ENCODE measurements around the gene ATN1. TPM values are rescaled to one million over a fixed set of nuclear protein-coding genes. Genes with fewer than 3 reads are reported as not detected.

ATN1 gene
- total RNA-seq, 1 donor from 2014 or later = 140 TPM

GRCh38 chr12:6938353-6939190 lies 10.8 kb downstream of the ATN1 start:
- DNase-seq (ENCODE audit: low spot score) (peak; percentile 72), ATAC-seq (peak; percentile 2)
- intact Hi-C loops (cut with DNase I) = no loop called here

- ATAC-seq = no peak
- no peak for DNase-seq (ENCODE audit: low spot score)
- intact Hi-C loops (cut with DNase I) = no loop called here
Observed at GRCh38 chr12:6939191-6939540, 11.4 kb downstream of the ATN1 start.

GRCh38 chr12:6941267-6941666 lies 13.5 kb downstream of the ATN1 start:
- intact Hi-C loops (cut with DNase I) = loop anchor here (5.0 kb wide), 1 partner anchor 859 kb away; no protein-coding TSS in a partner anchor
- no peak for ATAC-seq
- DNase-seq (ENCODE audit: low spot score) = no peak

GRCh38 chr12:6941782-6942181 lies 14.0 kb downstream of the ATN1 start:
- intact Hi-C loops (cut with DNase I) = loop anchor here (5.0 kb wide), 1 partner anchor 859 kb away; no protein-coding TSS in a partner anchor
- ATAC-seq = no peak

GRCh38 chr12:6942331-6942665 lies 14.5 kb downstream of the ATN1 start:
- intact Hi-C loops (cut with DNase I) = loop anchor here (5.0 kb wide), 1 partner anchor 860 kb away; no protein-coding TSS in a partner anchor
- no peak for DNase-seq (ENCODE audit: low spot score)

More at GRCh38 chr12:6941782-6942181, 14.0 kb downstream of the ATN1 start:
- no peak for DNase-seq (ENCODE audit: low spot score)

GRCh38 chr12:6943389-6943721 lies 15.6 kb downstream of the ATN1 start:
- ATAC-seq (peak; percentile 78), DNase-seq (ENCODE audit: low spot score) (peak; percentile 85)
- intact Hi-C loops (cut with DNase I) = loop anchor here (5.0 kb wide), 1 partner anchor 861 kb away; no protein-coding TSS in a partner anchor

More at GRCh38 chr12:6942331-6942665, 14.5 kb downstream of the ATN1 start:
- no peak for ATAC-seq

- ATAC-seq (peak; percentile 78), DNase-seq (ENCODE audit: low spot score) (peak; percentile 86)
- intact Hi-C loops (cut with DNase I) = loop anchor here (5.0 kb wide), 1 partner anchor 862 kb away; no protein-coding TSS in a partner anchor
Observed at GRCh38 chr12:6943722-6944380, 16.1 kb downstream of the ATN1 start, which contains the start of the genes C12orf57 and RNU7-1. Gene C12orf57, plus strand, starts transcription at chr12:6944022. Its CDS starts 100 bp downstream, at chr12:6944122. Gene RNU7-1, plus strand, starts transcription at chr12:6943816.

- DNase-seq (ENCODE audit: low spot score) (peak; percentile 96), ATAC-seq (peak; percentile 85)
- intact Hi-C loops (cut with DNase I) = loop anchor here (5.0 kb wide), 1 partner anchor 862 kb away; no protein-coding TSS in a partner anchor
Observed at GRCh38 chr12:6944381-6945186, 16.8 kb downstream of the ATN1 start.

GRCh38 chr12:6945613-6946012 lies 17.9 kb downstream of the ATN1 start:
- intact Hi-C loops (cut with DNase I) = no loop called here
- ATAC-seq (no peak), DNase-seq (ENCODE audit: low spot score) (no peak)

- intact Hi-C loops (cut with DNase I) = no loop called here
- no peak for DNase-seq (ENCODE audit: low spot score)
- no peak for ATAC-seq
Observed at GRCh38 chr12:6946033-6946919, 18.5 kb downstream of the ATN1 start.

- ATAC-seq (no peak), DNase-seq (ENCODE audit: low spot score) (no peak)
- intact Hi-C loops (cut with DNase I) = no loop called here
Observed at GRCh38 chr12:6946920-6947374, 19.2 kb downstream of the ATN1 start.

GRCh38 chr12:6947615-6948014 lies 19.9 kb downstream of the ATN1 start:
- intact Hi-C loops (cut with DNase I) = no loop called here
- ATAC-seq (no peak), DNase-seq (ENCODE audit: low spot score) (no peak)

- intact Hi-C loops (cut with DNase I) = no loop called here
- ATAC-seq (no peak), DNase-seq (ENCODE audit: low spot score) (no peak)
Observed at GRCh38 chr12:6948873-6949594, 21.3 kb downstream of the ATN1 start.

GRCh38 chr12:6950401-6950801 lies 22.6 kb downstream of the ATN1 start:
- intact Hi-C loops (cut with DNase I) = no loop called here
- ATAC-seq = no peak
- no peak for DNase-seq (ENCODE audit: low spot score)

- peak; percentile 11 for ATAC-seq
- intact Hi-C loops (cut with DNase I) = no loop called here
- DNase-seq (ENCODE audit: low spot score) = peak; percentile 76
Observed at GRCh38 chr12:6950811-6951540, 23.2 kb downstream of the ATN1 start, which contains the start of gene PTPN6. Gene PTPN6, plus strand, starts transcription at chr12:6951356. Its CDS starts 157 bp downstream, at chr12:6951513.

GRCh38 chr12:6951551-6952120 lies 23.9 kb downstream of the ATN1 start:
- intact Hi-C loops (cut with DNase I) = no loop called here
- no peak for DNase-seq (ENCODE audit: low spot score)
- no peak for ATAC-seq
